Measurements from ENCODE around the gene TRIM14. TPM values are rescaled to one million over a fixed set of nuclear protein-coding genes. Genes with fewer than 3 reads are reported as not detected.

Gene TRIM14
- total RNA-seq, 2 donors from 2014 or later, result 2.1 to 4.9 TPM

- H3K27ac ChIP-seq, result no peak overlapping the region
- DNase-seq, result no peak
- 81 to 86% methylated on average over 5 of the region's 5 CpGs for WGBS, 2 donors
Observed at GRCh38 chr9:98043915-98044314, 75.1 kb downstream of the TRIM14 start.

DNA sequence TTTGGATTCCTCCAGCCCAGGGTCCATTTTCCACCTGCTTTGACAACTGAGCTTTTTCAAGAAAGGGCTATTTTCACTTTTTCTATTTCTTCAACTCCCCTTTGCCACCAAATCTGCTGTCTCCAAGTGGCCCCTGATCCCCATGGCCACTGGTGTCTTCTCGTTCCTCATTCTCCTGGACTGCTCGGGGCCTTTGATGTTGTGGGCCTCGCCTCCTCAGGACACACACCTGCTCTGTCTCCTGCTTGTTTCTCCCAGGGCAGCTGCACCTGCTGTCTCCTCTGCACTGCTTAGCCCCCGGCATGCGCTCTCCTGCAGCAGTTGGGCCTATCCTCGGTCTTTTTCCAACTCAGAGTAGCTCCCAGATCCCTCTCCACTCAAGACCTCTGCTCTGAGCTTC lies 78.8 kb downstream of the TRIM14 start:
- H3K27me3 ChIP-seq, result no peaks in the 10 kb centered on the region
- ATAC-seq, result no peak
- intact Hi-C loops (cut with DNase I), result no loop called here
- no peaks in the 10 kb centered on the region for H3K36me3 ChIP-seq (replicated peaks in 1 of 2; ENCODE audit: insufficient read depth in 1 of 2, low read depth in 2 of 2)
- H3K4me1 ChIP-seq, result no peaks in the 10 kb centered on the region
- no peak overlapping the region for H3K4me3 ChIP-seq
- TF ChIP-seq POLR2A (IDR thresholded peaks at IDR 0.05), result no peak
- TF ChIP-seq, protein P1, sequence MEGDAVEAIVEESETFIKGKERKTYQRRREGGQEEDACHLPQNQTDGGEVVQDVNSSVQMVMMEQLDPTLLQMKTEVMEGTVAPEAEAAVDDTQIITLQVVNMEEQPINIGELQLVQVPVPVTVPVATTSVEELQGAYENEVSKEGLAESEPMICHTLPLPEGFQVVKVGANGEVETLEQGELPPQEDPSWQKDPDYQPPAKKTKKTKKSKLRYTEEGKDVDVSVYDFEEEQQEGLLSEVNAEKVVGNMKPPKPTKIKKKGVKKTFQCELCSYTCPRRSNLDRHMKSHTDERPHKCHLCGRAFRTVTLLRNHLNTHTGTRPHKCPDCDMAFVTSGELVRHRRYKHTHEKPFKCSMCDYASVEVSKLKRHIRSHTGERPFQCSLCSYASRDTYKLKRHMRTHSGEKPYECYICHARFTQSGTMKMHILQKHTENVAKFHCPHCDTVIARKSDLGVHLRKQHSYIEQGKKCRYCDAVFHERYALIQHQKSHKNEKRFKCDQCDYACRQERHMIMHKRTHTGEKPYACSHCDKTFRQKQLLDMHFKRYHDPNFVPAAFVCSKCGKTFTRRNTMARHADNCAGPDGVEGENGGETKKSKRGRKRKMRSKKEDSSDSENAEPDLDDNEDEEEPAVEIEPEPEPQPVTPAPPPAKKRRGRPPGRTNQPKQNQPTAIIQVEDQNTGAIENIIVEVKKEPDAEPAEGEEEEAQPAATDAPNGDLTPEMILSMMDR (IDR thresholded peaks at IDR 0.05), result no peak
- H3K27ac ChIP-seq, result no peak overlapping the region
- 90 to 92% methylated on average over 6 of the region's 6 CpGs for WGBS, 2 donors
- no peak for DNase-seq
- H3K9me3 ChIP-seq, result no peaks in the 10 kb centered on the region

More at GRCh38 chr9:98043915-98044314, 75.1 kb downstream of the TRIM14 start:
- no peaks in the 10 kb centered on the region for H3K9me3 ChIP-seq
- H3K4me1 ChIP-seq, result no peaks in the 10 kb centered on the region
- no peak for TF ChIP-seq POLR2A (IDR thresholded peaks at IDR 0.05)
- TF ChIP-seq, protein P1 (IDR thresholded peaks at IDR 0.05), result no peak
- no peak for ATAC-seq
- no peak overlapping the region for H3K4me3 ChIP-seq
- intact Hi-C loops (cut with DNase I), result no loop called here
- no peaks in the 10 kb centered on the region for H3K27me3 ChIP-seq
- no peaks in the 10 kb centered on the region for H3K36me3 ChIP-seq (replicated peaks in 1 of 2; ENCODE audit: insufficient read depth in 1 of 2, low read depth in 2 of 2)

DNA sequence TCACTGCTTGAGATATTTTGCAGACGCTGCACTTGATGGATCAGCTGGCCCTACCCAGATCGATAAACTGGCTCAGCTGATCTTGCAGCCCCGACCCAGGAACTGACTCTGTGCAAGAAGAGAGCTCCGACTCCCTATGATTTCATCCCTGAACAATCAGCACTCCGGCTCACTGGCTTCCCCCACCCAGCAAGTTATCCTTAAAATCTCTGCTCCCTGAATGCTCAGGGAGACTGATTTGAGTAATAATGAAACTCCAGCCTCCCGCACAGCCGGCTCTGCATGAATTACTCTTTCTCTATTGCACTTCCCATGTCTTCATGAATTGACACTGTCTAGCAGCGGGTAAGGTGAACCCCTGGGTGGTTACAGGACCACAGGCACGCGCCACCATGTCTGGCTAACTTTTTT lies 79.4 kb downstream of the TRIM14 start:
- DNase-seq, result no peak

GRCh38 chr9:98038958-98039357 lies 80.1 kb downstream of the TRIM14 start:
- WGBS, 2 donors, result 72 to 73% methylated on average over 7 to 8 of the region's 8 CpGs
- Histone ChIP-seq H3K4me1 (peaks cover 6% of the 10 kb centered on the region), H3K36me3 (replicated peaks in 1 of 2; ENCODE audit: insufficient read depth in 1 of 2, low read depth in 2 of 2) (no peaks in the 10 kb centered on the region), H3K9me3 (no peaks in the 10 kb centered on the region), H3K27me3 (no peaks in the 10 kb centered on the region), H3K27ac (no peak overlapping the region), H3K4me3 (no peak overlapping the region)
- TF ChIP-seq, protein P1 (IDR thresholded peaks at IDR 0.05), result no peak
- no peak for TF ChIP-seq POLR2A (IDR thresholded peaks at IDR 0.05)
- no peak for DNase-seq
- ATAC-seq, result no peak
- intact Hi-C loops (cut with DNase I), result loop anchor here (10.0 kb wide), 1 partner anchor 54 kb away; the partner anchor contains the start of gene ANP32B

More for the DNA sequence above, 79.4 kb downstream of the TRIM14 start:
- ATAC-seq, result no peak
- Histone ChIP-seq H3K27ac (no peak overlapping the region), H3K9me3 (no peaks in the 10 kb centered on the region), H3K4me1 (peaks cover 3% of the 10 kb centered on the region), H3K36me3 (replicated peaks in 1 of 2; ENCODE audit: insufficient read depth in 1 of 2, low read depth in 2 of 2) (no peaks in the 10 kb centered on the region), H3K27me3 (no peaks in the 10 kb centered on the region), H3K4me3 (no peak overlapping the region)
- no peak for TF ChIP-seq POLR2A (IDR thresholded peaks at IDR 0.05)
- TF ChIP-seq, protein P1 (IDR thresholded peaks at IDR 0.05), result no peak
- 48 to 54% methylated on average over 10 of the region's 10 CpGs for WGBS, 2 donors
- intact Hi-C loops (cut with DNase I), result loop anchor here (10.0 kb wide), 1 partner anchor 55 kb away; the partner anchor contains the start of gene ANP32B

GRCh38 chr9:98037357-98037756 lies 81.7 kb downstream of the TRIM14 start:
- Histone ChIP-seq H3K4me1 (peaks cover 6% of the 10 kb centered on the region), H3K27me3 (no peaks in the 10 kb centered on the region), H3K36me3 (replicated peaks in 1 of 2; ENCODE audit: insufficient read depth in 1 of 2, low read depth in 2 of 2) (no peaks in the 10 kb centered on the region), H3K9me3 (no peaks in the 10 kb centered on the region), H3K27ac (no peak overlapping the region), H3K4me3 (no peak overlapping the region)
- intact Hi-C loops (cut with DNase I), result loop anchor here (10.0 kb wide), 1 partner anchor 53 kb away; the partner anchor contains the start of gene ANP32B
- no peak for TF ChIP-seq POLR2A (IDR thresholded peaks at IDR 0.05)
- TF ChIP-seq, protein P1 (IDR thresholded peaks at IDR 0.05), result no peak
- no peak for ATAC-seq
- DNase-seq, result peak in 1 of 4 donors; percentile 11
